HG03064 (cell line): ENCODE results near the gene TNS1.

Experiments
- ATAC-seq: cut with Tn5 transposase; IDR thresholded peaks from one replicate; pipeline ENCODE4 v1.9.1; 2021; ENCODE audit warnings: low read depth; ENCODE audit not compliant: unreplicated experiment

Gene TNS1

DNA sequence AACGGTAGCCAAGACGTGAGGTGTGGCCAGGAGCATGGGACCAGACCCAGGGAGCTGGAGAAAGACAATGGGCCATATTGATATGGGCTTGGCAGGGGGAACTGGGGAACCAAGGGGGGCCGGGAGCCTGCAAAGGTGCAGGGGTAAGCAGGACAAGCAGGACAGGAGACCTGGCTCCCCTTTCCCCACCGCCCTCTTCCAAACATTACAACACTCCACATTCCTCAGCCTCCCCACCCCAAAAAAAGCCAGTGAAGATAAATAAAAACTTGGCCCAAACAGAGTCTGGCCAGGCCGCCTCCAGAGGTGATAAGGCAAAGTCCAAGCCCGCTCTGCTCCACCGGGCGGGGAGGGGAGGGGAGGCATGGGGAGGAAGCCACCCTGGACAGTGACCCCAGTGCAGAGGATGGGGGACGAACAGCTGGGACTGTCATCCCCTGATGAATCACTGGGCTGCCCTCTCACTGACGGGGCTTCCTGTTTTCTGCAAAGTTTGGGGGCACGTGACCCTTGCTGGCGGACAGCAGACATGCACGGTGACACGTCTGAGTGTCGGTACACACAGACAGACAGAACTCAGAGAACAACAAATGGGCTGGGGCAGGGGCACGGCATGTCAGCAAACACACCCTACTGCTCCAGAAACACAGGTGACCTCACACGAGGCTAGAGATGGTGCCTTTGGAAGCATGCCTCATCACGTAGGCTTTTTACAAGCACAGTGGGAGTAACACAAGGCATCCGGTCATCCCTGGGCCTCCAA lies 100.2 kb downstream of the TNS1 start:
- ATAC-seq = no peak

DNA sequence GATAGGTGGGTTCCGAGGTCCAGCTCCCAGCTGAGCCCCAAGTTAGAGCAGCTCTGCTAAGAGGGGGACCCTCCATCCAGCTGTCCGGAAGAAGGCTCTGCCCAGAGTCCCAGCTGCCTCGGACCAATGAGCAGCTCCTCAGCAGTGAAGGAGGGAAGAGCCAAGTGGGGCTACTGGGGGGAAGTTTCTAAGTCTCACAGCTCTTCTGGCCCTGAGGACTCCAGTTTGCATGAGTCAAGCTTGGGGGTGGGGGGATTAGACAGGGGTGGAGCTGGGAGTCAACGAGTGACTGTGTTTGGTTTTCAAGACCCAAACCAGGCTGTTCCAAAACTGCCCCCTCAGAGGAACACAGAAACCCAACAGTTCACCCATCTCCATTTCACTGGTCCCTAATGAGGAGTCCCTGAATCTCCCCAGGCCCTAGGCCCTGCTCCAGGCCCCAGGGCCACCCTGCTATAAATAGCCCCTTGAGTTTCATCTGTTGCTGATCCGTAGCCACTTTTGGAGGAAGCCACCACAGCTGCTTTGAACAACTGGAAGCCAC lies 100.9 kb downstream of the TNS1 start:
- ATAC-seq = no peak

GRCh38 chr2:217901400-217901799 lies 101.4 kb downstream of the TNS1 start:
- no peak for ATAC-seq

GRCh38 chr2:217900780-217901360 lies 101.9 kb downstream of the TNS1 start:
- no peak for ATAC-seq

GRCh38 chr2:217900010-217900779 lies 102.6 kb downstream of the TNS1 start:
- no peak for ATAC-seq

DNA sequence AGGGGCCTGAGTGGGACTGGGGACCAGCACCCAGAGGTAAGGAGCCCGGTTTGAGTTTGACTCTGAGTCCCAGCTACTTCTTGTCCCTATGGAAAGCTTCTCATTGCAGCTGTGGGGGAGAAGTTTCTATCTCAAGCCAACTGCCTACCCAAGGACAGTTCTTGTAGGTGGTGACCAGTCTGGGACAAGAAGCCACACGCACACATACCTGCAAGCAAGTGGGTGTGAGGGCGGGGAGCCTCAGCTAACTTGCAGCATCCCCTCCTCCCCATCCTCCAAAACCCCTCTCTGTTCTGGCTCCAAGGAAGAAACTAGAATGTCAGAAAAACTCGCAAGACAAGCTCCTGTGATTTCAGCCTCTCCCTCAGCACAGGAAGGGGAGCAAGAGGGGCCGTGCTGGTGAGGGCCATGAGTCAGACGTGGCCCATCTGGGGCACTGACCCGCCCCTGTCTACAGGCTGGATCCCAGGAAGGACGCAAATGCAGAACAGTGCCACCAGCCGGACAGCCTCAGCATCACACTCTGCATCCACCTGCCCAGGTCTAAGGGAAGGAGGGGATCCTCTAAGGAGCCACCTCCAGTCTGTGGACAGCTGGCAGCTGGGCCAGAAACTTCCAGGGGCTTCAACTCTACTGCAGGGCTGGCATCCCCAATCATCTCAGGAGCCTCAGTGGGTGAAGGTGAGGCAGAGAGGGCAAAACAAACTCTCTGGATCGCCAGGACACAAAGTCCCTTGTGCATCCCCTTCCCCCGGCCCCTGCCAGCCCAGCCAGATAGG lies 103.4 kb downstream of the TNS1 start:
- ATAC-seq = no peak

DNA sequence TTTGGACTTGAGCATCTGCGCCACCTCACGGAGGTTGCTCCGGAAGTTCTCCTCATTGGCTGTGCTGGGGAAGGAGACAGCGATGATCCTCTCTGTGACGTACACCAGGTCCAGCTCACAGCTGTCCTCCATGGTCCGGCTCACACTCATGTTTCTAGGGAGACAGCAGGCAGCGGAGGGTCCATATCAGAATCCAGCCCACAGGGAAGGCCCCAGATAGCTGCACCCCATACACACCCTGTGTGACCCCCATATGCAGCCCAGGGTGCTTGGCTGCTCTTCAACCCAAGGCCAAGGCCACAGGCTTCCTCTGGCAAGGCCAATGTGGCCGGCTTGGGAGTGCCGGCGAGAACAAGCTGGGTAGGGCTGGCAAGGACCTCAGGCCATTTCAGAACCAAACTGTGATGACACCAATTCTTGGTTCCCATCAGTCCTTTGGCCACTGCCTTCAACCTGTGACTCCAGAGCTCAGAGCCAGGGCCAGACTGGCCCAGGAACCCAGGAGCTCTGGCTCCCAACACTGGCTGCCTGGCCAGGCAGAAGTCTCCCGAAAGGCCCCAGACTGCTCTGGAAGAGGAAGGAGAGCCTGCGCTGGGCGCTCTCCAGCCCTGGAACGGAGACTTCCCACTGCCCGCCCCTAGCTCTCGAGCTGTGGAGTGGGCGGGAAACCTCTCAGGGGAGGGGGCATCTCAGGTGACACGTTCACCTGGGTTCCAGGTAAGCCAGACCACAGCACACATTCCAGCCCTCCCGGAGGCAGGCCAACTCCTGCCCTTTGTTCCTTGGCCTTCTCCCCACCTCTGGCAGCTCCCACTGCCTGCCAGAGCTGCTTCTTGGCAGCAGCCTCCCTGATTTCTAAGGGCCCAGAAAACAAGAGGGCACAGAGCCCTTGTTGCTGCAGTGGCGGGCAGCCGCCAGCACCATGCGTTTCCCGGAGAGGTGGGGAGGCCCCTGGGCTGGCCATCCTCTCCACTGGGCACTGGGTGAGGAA lies 104.7 kb downstream of the TNS1 start:
- no peak for ATAC-seq

- no peak for ATAC-seq
Observed at GRCh38 chr2:217897091-217897715, 105.6 kb downstream of the TNS1 start.

DNA sequence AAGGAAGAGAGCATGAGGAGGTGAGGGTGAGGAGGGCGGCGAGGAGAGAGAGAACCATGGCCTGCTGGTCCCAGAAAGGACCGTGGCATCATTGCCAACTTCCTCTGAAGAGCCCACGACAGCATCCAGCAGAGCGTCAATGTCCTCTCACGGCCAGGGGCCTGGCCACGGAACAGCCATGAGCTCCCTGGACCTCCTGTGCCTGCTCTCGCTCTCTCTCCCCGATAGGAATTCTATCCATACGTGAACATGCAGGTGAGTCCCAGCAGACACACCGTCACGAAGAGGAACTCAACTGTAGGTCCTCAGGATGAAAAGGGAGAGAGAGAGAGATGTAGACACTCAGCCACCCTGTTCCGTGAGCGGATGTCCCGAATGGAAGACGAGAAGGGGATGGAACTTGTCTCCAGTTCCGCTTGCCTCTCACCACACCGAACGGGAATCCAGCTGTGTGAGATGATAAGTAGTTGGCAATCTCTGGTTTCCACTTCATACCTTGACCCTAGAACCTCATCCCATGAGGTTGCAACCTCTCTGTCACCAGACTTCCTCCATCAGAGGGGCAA lies 107.6 kb downstream of the TNS1 start:
- ATAC-seq = no peak

GRCh38 chr2:217893440-217893839 lies 109.4 kb downstream of the TNS1 start:
- no peak for ATAC-seq

- ATAC-seq = no peak
Observed at GRCh38 chr2:217892560-217892959, 110.2 kb downstream of the TNS1 start.

- ATAC-seq = no peak
Observed at GRCh38 chr2:217890445-217890844, 112.3 kb downstream of the TNS1 start.

DNA sequence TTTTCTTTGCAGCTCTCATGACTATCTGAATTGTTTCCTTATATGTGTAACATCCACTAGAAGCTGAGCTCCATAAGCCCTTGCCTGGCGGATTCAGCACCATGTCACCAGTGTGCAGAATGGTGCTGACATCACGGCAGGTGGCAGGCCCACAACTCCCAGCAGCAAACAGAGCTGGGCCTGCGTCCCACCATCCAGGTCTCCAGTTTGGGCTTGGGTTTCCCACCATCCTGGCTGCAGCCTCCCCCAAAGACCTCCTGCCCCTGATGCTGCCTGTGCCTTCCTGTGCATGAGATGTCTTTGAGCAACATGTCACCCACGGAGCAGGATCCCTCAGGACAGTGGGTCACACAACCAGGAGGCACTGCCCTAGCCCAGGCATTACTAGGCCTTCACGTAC lies 113.1 kb downstream of the TNS1 start:
- ATAC-seq = no peak

- no peak for ATAC-seq
Observed at GRCh38 chr2:217887841-217888701, 114.7 kb downstream of the TNS1 start.

DNA sequence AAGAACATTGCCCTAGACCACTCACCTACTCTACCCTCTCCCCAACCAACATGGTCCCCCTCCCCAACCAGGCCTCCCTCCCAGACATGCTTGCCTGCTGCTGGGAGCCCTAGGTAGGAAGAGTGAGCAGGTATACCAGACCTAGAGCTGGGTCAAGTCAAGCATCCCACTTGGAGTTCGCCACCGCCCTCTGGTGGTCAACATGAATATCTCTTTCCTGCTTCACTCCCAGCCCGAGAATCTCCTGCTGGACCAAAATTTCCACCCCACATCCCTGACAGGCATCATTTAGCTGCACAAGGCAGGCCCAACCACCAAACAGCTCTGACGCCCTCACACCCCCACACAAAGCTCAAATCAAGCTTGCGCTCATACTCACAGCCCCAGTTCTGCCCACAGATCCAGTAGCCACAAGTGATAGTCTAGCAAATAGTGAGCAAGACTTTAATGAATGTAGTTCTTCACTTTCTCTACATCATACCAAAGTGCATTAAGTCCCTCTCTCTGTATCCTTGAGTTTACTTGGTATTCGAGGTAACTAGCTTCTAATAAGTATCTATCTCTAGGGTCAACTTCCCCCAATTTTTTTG lies 116.0 kb downstream of the TNS1 start:
- ATAC-seq = no peak

GRCh38 chr2:217886091-217886490 lies 116.7 kb downstream of the TNS1 start:
- no peak for ATAC-seq

- no peak for ATAC-seq
Observed at GRCh38 chr2:217884985-217885384, 117.8 kb downstream of the TNS1 start.
